Inferior parietal cortex (tissue), 1 donor: Measurements from ENCODE around the gene PRPF40B.

Experiments used
- DNase-seq: peaks from one replicate; pipeline ENCODE4 v3.0.0-alpha.2; 2016; ENCODE audit errors: extremely low spot score

The PRPF40B gene

DNA sequence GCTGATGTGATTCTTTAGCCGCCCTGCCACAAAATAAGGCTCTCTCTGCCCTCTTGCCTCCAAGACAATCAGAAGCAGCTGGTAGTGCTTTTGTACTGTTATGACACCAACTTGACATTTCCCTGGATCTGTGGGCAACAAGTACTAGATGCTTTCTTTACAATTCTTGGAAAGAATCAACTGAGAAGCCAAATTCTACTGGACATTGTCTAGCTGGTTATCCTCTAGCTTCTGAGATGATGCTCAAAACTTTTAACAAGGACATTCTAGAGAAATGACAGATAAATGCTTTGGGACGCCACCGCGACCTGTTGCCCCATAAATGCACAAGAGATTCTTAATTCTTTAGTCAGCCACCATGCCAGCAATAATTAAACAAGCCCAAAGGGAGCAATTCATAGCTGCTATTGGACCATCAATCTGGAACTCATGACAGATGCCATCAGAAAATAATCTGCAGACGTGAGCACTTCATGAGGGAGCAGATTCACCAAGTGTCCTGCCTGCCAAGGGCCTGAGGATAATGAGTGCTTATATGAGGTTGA is 61.0 kb downstream of the PRPF40B start:
- DNase-seq = no peak

GRCh38 chr12:49687941-49688340 is 64.6 kb downstream of the PRPF40B start:
- DNase-seq = no peak

DNA sequence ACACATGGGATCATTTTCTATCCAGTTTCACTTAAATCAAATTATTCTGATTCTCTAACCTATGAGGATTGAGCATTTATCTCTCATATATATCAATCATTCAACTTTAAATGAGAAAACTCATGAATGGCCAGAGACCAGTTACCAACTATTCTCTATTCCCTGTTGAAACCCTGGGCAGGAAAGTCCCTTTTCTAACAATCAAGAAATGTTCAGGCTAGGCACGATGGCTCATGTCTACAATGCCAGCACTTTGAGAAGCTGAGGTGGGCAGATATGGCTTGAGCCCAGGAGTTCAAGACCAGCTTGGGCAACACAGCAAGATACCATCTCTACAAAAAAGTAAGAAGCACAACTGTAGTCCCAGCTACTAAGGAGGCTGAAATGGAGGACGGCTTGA is 65.9 kb downstream of the PRPF40B start:
- DNase-seq = no peak

DNA sequence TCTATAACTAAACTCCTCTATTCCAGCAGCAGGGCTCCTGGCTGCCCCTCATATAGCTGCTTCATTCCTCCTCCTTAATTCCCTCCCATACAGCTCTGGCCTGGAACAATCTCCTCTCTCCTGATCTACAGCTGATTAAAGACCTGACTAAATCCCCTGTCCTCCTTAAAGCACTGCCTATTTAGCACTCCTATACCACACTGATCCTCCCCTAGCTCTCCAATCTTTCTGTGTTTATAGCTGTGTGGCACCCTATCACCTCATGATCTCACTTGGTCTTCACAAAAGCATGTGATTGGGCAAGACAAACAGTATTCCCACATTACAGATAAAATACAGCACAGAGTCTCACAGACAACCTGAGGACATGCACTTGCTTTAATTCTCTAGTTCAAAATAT is 66.4 kb downstream of the PRPF40B start:
- DNase-seq = no peak

- no peak for DNase-seq
These were observed 69.5 kb downstream of the PRPF40B start for GRCh38 chr12:49692851-49693250.

GRCh38 chr12:49693931-49694444 is 70.6 kb downstream of the PRPF40B start:
- no peak for DNase-seq
